ENCODE results near the gene ADAM10.

DNA sequence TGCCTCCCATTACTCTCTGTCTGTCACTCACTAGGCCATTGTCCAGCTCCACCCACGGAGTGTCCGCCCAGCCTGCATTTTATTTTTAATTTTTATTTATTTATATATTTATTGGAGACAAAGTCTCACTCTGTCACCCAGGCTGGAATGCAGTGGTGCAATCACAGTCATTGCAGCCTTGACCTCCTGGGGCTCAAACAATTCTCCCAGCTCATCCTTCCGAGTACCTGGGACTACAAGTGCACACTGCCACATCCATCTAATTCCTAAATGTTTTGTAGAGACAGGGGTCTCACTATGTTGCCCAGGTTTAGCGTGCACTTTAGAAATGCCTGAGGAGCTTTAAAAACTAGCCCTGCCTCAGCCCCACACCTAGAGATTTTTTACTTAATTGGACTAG is 176.2 kb downstream of the ADAM10 start:
- TF ChIP-seq CTCF (optimal IDR thresholded peaks at IDR 0.05 in 1 of 3, IDR thresholded peaks at IDR 0.05 in 1 of 3, conservative IDR thresholded peaks at IDR 0.05 in 1 of 3; ENCODE audit: extremely low read depth in 1 of 3, insufficient read depth in 2 of 3, low read length in 3 of 3) = no peak
- no peak for TF ChIP-seq EZH2 (IDR thresholded peaks at IDR 0.05; ENCODE audit: low read length)
